Right atrium auricular region (tissue), 2 donors: ENCODE measurements around the gene CARD6. TPM values are rescaled to one million over a fixed set of nuclear protein-coding genes. Genes with fewer than 3 reads are reported as not detected.

Experiments
- DNase-seq: peaks from one replicate; pipeline ENCODE4 v3.0.0-alpha.2; 2019; ENCODE audit warnings: low spot score
- H3K27ac ChIP-seq, 2 donors: fragments of 200-600 bp; sonication (generic); 1 replicate in 1 of 2; 2 replicates in 1 of 2; pipeline ENCODE4 v1.5.1; 2016 to 2019
- H3K27me3 ChIP-seq, 2 donors: fragments of 200-600 bp; sonication (generic); one replicate each; pipeline versions ENCODE4 v1.5.1 to v1.6.0; 2017 to 2019
- H3K36me3 ChIP-seq: fragments of 200-600 bp; sonication (generic); one replicate; pipeline ENCODE4 v1.5.1; 2016
- H3K4me1 ChIP-seq, 2 donors: fragments of 200-600 bp; sonication (generic); one replicate each; pipeline versions ENCODE4 v1.5.1 to v1.6.0; 2017 to 2019
- H3K4me3 ChIP-seq, 2 donors: fragments of 200-600 bp; sonication (generic); 1 replicate in 1 of 2; 2 replicates in 1 of 2; pipeline ENCODE4 v1.5.1; 2017 to 2019; ENCODE audit warnings: mild to moderate bottlenecking in 1 of 2, moderate library complexity in 1 of 2
- H3K9me3 ChIP-seq, 2 donors: fragments of 200-600 bp; sonication (generic); one replicate each; pipeline ENCODE4 v1.5.1; 2019
- CTCF ChIP-seq, 2 donors: fragments of 200-600 bp; sonication (generic); IDR thresholded peaks; one replicate each; pipeline ENCODE4 v1.5.1; 2019; ENCODE audit warnings: antibody characterized with exemption in 2 of 2
- total RNA-seq, 2 donors: library from RNA; depleted of rRNA; stranded (reverse); fragments of >200 nt; gene quantifications; one replicate each; pipeline ENCODE4 v1.1.0, GENCODE V29; 2016

CARD6 gene
- total RNA-seq, 2 donors from 2014 or later, result 8.0 to 10.8 TPM

- Histone ChIP-seq H3K36me3 (no peaks in the 10 kb centered on the region), H3K9me3 (no peaks in the 10 kb centered on the region), H3K4me1 (peaks cover 0 to 25% of the 10 kb centered on the region in 2 donors), H3K4me3 (peak overlapping the region; percentile 94 to 95), H3K27me3 (no peaks in the 10 kb centered on the region), H3K27ac (peak overlapping the region; percentile 93 to 94)
- TF ChIP-seq CTCF (IDR thresholded peaks at IDR 0.05), result no peak
- peak; percentile 66 for DNase-seq
These were observed 43.7 kb upstream of the CARD6 start for GRCh38 chr5:40797273-40798011.

- TF ChIP-seq CTCF (IDR thresholded peaks at IDR 0.05), result peak; percentile 36 to 82
- no peaks in the 10 kb centered on the region for H3K36me3 ChIP-seq
These were observed 43.0 kb upstream of the CARD6 start, which contains the start of gene PRKAA1 for GRCh38 chr5:40798012-40798800. TSS of gene PRKAA1 (minus strand) at chr5:40798374. CDS start at chr5:40798189, 185 bp downstream.

GRCh38 chr5:40798801-40799210 is 42.4 kb upstream of the CARD6 start:
- H3K27ac ChIP-seq, result peak overlapping the region; percentile 94 to 95
- H3K4me3 ChIP-seq, result peak overlapping the region; percentile 94 to 95
- no peak for DNase-seq
- no peaks in the 10 kb centered on the region for H3K27me3 ChIP-seq
- no peaks in the 10 kb centered on the region for H3K9me3 ChIP-seq
- TF ChIP-seq CTCF (IDR thresholded peaks at IDR 0.05), result no peak
- no peaks in the 10 kb centered on the region for H3K36me3 ChIP-seq
- peaks cover 0 to 22% of the 10 kb centered on the region in 2 donors for H3K4me1 ChIP-seq

More at GRCh38 chr5:40798012-40798800, 43.0 kb upstream of the CARD6 start, which contains the start of gene PRKAA1:
- Histone ChIP-seq H3K4me1 (peaks cover 0 to 25% of the 10 kb centered on the region in 2 donors), H3K9me3 (no peaks in the 10 kb centered on the region), H3K27me3 (no peaks in the 10 kb centered on the region), H3K27ac (peak within 1 kb of the TSS; percentile 94 to 95), H3K4me3 (peak within 1 kb of the TSS; percentile 94 to 95)
- peak; percentile 87 for DNase-seq

GRCh38 chr5:40799258-40799657 is 41.9 kb upstream of the CARD6 start:
- no peak for TF ChIP-seq CTCF (IDR thresholded peaks at IDR 0.05)
- Histone ChIP-seq H3K9me3 (no peaks in the 10 kb centered on the region), H3K4me1 (peaks cover 0 to 21% of the 10 kb centered on the region in 2 donors), H3K27ac (peak overlapping the region in 1 of 2 donors; percentile 95), H3K27me3 (no peaks in the 10 kb centered on the region), H3K4me3 (no peak overlapping the region), H3K36me3 (no peaks in the 10 kb centered on the region)
- DNase-seq, result no peak

GRCh38 chr5:40801771-40802562 is 39.2 kb upstream of the CARD6 start:
- Histone ChIP-seq H3K9me3 (no peaks in the 10 kb centered on the region), H3K27ac (no peak overlapping the region), H3K4me1 (peaks cover 0 to 2% of the 10 kb centered on the region in 2 donors), H3K27me3 (no peaks in the 10 kb centered on the region), H3K4me3 (no peak overlapping the region), H3K36me3 (no peaks in the 10 kb centered on the region)
- no peak for DNase-seq
- no peak for TF ChIP-seq CTCF (IDR thresholded peaks at IDR 0.05)
